Measurements from ENCODE around the gene EXOC3L1.
A peak's percentile ranks its signal among the peaks of the same experiment; 100 is the strongest.

The EXOC3L1 gene

DNA sequence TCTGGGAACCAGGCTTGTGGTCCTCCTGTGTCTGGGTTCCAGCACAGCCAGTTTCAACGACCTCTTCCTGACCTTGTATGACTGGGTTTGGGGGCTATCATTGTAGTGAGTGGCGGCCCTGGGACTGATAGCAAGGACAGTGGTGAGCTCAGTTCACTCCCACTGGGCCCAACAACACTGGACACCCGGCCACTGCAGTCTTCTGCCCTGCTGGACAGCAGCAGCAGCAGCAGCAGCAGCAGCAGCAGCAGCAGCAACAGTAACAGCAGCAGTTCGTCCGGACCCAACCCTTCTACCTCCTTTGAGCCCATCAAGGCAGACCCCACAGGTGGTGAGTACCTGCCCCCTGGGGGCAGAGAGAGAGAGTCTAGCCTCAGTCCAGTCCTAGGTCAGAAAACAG, 5.7 kb upstream of the EXOC3L1 start:
- DNase-seq, result no peak

DNA sequence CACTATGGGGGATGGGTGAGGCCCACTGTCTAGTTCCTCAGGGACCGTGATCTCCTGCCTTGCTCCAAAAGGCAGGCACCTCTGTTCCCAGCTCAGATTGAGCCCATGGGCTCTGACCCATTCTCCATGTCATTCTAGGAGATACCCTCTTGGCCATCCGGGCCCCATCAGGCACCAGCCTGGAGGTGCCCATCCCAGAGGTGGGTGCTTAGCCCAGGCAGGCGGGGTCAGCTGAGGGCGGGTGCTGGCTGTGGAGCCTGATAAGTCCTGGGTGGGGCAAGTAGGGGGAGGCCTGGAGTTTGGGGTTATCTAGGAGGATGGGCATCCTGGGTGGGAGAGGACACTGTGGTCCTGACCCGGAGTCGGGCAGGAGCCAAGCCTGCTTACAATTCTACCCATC, 4.3 kb upstream of the EXOC3L1 start:
- DNase-seq, result no peak

DNA sequence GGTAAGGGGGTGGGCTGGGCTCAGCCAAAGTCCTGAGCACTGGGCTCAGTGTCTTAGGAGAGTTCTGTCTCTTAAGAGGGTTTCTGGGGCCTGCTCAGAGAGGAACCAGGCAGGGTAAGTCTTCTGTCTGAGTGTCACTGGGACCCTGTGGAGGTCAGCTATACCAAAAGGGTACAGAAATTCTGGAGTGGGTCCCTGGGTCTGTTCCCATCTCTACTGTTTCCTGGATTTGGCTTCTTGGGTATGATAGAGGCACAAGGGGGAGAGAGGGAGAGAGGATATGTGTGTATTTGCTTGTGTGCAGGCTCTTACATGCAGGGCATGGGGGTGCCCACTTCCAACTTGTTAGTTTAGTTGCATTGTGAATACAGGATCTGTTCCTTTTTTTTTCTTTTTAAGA, 3.6 kb upstream of the EXOC3L1 start:
- no peak for DNase-seq

DNA sequence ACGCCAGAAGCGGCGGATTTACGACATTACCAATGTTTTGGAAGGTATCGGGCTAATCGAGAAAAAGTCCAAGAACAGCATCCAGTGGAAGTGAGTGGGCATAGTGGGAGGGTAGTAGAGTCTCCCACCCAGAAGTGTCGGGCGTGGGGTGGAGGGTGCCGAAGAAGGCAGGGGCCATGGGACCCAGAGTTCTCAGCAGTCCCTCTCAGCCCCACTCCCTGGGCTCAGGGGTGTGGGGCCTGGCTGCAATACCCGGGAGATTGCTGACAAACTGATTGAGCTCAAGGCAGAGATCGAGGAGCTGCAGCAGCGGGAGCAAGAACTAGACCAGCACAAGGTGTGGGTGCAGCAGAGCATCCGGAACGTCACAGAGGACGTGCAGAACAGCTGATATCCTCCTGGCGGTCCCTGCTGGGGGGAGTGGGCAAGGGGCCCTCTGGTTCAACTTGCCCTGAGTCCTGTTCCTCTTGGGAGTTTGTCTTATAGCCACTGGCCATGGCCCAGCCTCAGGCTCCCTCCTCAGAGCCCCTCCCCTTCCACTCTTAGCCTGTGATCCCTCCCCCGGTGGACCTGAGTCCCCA, 2.9 kb upstream of the EXOC3L1 start:
- no peak for DNase-seq

DNA sequence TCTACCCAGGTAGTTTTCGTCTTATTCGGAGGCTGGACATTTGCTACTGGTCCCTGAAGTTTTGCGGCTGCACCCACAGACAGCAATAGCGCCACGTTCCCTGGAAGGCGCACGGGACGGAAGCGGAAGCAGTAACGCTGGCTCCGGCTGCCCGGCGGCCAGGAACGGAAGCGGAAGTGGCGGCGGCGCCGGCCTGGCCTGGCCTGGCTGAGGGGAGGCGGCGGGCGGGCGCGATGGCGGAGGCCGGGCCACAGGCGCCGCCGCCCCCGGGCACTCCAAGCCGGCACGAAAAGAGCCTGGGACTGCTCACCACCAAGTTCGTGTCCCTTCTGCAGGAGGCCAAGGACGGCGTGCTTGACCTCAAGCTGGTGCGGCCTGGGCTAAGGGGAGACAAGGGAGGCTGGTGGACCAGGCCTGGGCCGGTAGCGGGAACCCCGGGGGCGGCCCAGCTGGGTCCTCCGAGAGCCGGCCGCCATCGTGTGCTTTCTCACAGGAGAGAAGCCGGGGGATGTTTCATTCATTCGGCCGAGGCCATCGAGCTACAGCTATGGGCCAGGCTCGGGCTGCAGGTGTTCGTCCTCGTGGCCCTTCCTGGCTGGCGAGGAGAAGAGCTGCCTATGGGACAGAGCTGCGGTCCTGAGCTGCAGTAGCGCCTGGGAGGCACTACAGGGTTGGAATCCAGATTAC, 2.2 kb upstream of the EXOC3L1 start, which contains the start of gene E2F4:
TSS of gene E2F4 (plus strand) at position 161 of the 687 bp plus-strand sequence. CDS start at position 234, 73 bp downstream.
- peak; percentile 64 to 82 for DNase-seq

DNA sequence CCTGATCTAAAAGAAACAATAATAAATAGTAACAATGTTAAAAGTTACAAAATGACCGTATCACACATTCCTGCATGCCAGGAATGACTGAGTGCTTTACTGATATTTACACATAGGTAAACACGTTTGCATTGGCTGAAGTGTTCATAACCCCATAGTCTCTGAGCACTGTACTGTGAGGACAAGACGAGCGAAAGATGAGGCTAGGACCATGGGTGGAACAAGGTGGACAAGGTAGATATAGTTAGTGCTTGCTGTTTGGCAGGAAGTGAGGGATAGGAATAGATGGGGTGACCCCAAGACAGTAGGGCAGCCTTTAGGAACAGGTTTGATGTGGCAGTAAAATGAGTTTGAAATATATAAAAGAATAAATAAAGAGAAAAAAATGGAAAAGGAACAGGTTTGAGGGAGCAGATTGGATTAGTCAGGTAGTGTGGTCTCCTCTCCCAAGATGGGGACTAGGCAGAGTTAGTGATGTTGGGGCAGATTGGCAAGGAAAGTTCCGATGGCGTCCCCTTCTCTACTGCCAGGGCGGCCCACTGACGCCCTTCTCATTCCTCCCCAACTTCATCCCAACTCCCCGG, 1.6 kb upstream of the EXOC3L1 start:
- DNase-seq, result no peak

DNA sequence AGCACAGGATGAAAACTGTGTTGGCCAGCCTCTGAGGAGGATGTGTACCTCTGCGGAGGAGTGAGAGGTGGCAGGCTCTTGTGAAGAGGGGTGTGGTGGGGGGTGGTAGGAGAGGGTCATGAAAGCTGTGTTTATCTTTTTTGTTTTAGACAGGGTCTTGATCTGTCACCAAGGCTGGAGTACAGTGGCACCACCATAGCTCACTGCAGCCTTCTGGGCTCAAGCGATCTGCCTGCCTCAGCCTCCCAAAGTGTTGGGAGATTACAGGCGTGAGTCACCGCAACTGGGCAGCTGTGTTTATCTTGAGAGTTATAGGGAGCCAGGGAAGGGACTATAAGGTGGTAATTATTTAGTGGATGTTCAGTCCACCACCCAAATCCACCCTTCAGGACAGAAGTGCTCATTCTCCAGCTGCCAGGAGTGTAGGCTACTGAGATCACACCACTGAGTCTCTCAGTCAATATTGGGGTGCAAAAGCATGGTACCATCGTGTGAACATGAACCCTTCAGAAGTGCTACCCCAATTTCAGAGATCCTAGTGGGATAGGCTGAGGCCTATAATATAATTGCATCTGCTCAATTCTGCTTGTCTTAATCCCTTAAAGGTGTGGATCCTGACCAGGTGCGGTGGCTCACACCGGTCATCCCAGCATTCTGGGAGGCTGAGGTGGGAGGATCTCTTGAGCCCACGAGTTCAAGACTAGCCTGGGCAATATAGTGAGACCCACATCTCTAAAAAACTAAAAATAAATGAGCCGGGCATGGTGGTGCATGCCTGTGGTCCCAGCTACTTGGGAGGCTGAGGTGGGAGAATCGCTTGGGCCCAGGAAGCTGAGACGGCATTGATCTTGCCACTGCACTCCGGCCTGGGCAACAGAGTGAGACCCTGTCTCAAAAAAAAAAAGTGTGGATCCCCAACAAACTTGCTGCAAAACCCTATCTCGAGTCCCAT, 788 bp upstream of the EXOC3L1 start:
- DNase-seq, result no peak

DNA sequence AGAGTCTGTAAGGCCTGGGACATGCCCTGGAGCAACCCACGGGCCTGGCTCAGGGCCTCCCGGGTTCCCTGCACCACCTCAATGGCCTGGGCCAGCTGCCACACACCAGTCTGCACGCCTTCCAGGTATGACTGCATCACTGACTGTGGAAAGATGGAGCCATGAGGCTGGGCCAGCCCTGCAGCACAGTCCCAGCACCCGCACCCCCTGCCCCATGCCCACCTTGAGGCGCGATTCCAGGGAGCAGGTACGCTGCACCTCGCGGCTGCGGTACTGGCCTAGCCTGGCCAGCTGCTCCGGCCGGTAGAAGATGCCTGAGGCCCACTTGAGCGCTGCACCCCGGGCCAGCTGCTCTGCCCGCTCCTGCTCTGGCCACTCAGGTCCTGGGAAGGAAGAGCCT, 1.1 kb downstream of the EXOC3L1 start:
- no peak for DNase-seq

DNA sequence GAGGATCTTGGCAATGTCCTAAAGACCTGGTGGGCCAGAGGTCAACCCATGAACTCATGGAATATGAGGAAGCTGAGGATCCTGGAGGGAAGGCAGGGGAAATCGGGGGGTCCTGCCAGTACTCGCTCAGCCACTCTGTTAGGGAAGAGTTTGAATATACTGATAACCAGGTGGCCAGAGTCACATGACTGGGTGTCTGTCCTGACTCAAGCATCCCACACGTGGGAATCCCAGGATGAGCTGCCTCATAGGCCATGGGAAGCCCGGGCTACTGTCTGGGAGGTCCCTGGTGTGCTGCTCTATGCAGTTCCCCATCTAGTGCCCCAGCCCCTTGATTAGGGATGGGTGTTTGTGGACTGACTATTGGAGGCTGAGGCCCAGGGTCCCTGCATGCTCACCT, 1.6 kb downstream of the EXOC3L1 start:
- no peak for DNase-seq

DNA sequence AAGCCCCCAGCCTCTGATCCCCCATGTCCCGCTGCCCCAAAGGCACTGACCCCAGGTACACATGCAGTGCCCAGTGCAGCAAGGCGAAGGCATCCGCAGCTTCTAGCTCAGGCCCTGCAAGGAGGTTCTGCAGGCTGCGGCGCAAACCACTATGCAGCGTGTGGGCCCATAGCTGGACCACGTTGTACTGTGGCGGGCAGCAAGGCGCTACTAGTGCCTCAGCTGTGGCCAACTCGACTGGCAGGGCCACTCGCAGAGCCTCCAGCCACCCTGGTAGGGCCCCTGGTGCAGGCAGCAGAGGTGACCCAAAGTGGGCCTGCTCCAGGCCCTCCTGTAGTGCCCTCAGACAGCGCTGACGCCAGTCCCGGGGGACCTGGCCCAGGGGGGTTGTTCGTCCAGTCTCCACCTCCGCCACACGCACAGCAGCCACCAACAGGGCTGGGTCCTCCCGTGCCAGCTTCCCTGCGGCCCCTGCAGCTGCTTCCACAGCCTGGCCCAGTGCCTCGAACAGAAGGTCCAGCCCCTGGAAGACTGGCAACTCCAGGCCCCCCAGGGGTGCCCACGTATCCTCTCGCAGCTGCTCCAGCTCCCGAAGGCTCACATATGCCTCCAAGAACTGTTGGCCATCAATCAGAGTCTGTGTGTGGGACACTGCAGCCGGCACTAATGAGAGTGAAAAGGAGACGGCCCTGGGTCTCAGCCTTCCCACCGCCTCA, 2.6 kb downstream of the EXOC3L1 start:
- DNase-seq, result no peak

DNA sequence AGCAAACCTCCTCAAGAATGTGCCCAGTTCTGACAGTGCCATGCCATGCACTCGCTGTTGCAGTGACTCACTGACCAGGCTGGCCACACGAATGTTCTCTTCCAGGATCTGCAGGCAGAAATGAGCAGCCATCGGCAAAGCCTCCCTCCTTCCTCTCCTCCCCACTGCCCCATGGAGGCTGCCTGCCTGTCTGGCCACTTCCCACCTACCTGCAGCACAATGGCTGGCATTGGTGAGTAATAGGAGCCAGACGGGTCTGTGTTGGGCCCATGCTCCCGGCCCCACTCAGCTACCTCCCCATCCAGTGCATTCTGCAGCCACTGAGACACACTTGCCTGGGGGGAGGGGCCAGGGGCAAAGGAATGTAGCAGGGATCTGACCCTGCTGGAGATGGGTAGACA, 3.4 kb downstream of the EXOC3L1 start:
- DNase-seq, result no peak

DNA sequence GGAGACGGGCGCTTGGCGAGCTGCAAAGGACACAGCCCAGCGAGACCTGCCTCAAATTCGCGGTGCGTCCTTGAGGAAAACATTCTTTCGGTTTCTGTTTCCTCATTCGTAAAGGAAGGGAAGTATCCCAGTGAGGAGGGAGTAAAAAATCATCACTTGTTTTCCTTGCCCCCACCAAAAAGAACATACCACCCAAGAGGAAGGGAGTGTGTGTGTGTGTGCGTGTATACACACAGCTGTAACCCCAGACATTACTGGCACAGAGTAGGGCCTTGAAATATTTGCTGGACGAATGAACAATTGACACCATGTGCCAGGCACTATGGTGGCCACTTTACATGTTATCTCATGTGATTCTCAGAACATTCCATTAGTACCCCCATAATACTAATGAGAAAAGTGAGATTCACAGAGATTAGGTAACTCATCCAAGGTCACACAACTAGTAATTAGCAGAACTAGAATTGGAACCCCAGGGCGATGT, 4.2 kb downstream of the EXOC3L1 start:
- no peak for DNase-seq

DNA sequence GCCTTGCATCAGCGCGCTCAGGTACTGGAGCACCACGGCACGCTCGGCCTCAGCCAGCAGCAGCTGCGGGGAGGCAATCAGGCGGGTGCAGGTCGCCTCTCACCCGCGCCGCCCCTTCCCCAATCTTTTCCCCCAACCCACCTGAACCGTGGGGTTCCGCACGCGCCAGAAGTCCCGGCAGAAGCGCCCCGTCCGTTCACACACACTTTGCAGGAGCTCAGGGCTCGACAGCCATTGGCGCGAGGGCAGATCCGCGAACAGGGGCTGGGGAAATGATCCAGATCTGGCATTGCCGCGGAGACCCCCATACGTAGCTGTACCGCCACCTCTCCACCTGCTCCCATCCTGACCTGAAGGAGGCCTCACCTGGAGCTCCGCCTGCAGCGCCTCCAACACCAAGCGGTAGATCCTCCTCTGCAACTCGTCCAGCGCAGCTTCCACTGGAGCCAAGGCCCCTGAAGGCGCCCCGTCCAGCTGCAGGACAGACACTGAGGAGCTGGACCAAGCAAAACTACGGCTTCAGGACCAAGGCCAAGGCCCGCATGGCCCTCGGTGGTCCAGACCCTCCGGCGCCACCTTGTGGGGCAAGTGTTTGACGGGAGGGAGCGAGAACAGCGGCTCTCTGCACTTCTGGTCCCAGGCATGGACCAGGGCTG, 4.8 kb downstream of the EXOC3L1 start:
- peak; percentile 39 to 50 for DNase-seq

DNA sequence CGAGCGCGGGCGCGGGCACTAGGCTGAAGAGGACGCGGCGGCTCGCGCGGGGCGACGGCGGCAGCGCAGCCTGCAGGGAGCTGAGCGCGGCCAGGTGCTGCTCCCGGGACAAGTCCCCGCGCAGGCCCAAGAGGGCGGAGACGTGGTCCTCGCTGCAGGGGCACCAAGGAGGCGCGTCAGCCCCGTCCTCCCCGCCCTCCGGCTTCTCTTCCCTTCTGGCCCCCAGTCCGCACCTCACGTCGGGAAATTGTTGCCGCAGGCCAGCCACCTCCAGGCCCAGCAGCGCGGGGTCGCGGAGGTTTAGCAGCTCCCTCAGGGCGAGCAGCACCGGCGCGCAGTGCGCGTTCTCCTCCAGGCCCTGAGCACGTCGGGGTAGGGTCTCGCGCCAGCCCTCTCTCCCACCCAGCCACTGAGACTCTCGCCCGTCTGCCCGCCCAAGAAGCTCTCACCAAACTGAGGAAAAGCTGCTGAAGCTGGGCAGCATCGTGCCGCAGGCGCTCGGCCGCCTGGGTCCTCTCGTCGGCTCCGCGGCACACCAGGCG, 5.4 kb downstream of the EXOC3L1 start:
- no peak for DNase-seq

DNA sequence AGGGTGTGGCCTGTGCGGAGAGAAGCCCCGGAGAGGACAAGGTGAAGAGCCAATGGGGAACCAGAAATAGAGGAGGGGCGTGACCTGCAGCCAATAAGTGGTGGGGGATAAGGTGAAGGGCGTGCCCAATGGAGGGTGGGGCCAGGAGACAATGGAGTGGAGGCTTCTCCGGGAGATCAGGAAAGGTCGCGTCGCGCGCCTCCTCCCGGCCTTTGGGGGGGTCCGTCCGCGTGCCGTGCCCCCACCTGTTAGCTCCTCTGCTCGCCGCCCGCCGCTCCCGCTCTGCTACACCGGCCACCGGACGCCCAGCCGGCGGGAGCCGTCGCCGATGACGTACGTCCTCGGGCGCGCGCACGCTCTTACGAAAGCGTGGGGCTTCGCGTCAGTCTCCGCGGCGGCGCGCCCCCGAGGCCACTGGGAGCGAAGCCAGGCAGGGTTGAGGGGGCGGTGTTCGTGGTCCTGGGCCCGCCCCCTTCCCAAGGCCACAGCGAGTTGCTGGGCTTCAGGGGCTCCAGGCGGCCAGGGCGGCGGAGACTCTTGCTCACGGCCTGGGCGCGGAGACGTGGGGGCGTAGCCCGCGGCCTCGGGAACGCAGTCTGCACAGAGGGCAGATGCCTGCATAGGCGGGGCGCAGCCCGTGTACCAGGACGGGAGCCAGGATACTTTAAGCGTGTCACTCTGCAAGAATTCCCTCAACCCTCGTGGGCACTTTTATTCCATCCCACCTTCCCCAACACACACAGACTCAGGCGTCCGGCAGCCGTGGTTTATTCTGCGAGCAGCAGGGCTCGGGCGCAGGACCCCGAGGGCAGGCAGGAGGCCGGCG, 6.1 kb downstream of the EXOC3L1 start, which contains the start of gene MATCAP1:
TSS of gene MATCAP1 (minus strand) at position 337 of the 826 bp plus-strand sequence. CDS start 3,353 bp downstream, outside the sequence.
- peak; percentile 99 for DNase-seq

DNA sequence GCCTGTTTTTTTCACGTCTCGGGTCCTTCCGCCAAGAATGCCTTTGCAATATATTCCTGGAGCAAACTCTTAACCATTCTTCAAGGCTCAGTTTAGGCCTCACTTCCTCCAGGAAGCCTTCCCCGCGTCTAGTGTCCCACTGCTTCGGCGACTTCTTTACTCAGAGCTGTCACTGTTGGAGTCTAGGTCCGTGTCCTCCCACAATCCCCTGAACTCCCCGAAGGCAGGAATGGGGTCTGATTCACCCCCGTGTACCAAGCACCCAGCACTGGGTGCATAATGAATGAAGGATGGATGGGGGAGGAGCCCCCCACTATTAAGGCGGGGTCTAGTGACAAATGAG, 6.7 kb downstream of the EXOC3L1 start:
- DNase-seq, result no peak

DNA sequence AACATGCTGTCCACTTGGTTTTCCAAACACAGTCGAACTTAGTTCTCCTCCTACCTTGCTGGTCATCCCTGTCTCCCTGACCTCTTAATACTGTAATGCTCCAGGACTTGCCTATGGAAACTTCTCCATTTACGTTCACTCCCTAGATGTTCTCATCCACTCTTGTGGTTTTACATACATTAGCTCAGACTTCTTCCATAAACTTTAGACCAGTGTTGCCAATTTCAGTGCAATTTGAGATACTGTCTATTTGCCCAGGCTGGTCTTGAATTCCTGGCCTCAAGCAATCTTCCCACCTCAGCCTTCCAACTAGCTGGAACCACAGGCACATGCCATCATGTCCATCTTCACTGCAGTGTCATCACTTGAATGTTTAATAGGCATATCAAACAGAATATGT, 7.6 kb downstream of the EXOC3L1 start:
- DNase-seq, result no peak

DNA sequence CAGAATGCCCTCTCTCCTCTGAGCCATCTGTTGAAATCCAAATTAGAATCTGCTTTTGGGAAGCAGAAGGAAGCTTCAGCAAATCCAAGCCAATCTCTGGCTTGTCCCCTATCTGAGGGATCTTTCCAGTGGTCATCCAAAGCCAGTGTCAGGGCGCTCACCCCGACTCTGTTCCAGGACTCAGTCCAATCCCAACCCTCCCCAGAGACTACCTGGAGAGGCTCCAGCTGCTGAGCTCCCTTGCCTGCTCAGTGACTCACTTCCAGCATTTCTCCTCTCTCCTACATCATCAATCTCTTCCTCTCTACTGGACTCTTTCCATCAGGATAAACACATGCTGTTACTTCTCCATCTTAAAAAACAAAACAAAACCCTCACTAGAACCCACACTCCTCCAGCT, 8.6 kb downstream of the EXOC3L1 start:
- no peak for DNase-seq

DNA sequence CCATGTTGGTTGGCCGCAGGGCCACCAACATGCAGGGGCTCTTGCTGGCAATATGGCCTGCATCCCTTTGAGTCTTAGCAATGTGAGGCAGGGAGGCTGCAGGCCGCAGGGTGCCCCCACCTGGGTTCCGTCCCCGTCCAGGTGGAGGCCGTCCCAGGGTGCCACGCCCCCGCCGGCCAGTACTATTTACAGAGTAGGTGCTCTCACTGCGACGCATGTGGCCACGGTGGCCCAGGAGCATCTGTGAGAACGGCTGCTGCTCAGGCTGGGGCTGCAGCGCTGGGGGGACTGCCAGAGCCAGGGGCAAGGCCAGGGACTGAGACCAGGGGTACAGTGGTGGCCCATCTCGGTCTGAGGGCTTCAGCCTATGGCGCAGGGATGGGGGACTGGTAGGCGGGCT, 9.8 kb downstream of the EXOC3L1 start:
- no peak for DNase-seq

DNA sequence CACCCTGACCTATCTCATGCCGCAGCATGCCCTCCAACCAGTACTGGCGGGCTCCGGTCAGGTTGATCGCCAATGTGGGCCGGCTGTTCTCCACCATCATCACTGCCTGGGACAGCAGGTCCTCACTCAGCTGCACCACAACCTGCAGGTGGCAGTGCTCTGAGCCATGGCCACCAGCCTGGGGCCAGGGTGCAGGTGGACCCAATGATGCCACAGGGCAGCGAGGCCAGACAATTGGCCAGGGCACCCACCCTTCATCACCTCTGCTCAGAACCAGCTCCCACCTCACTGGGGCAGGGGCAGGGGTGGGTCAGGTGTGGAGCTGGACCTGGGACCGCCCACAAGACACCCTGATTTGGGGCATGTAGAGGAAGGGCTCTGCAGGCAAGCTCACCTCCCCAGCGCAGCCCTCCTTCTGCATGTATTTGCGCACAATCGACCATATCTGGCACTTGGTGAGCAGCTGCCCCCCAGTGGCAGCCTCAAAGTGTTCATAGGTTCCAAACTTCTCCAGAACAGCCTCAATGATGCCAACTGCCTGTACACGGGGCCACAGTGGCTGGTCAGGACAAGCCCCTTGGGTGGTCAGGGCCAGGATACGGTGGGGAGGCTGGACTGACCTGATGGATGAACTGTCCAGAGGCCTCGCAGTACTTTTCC, 10.4 kb downstream of the EXOC3L1 start:
- no peak for DNase-seq
